IPS-15b (cell line): ENCODE measurements around the gene SH3PXD2B.

ENCODE experiments used
- H3K27me3 ChIP-seq: one replicate; pipeline ENCODE4 v1.6.1; 2013; ENCODE audit warnings: low read length; ENCODE audit not compliant: control insufficient read depth, insufficient read depth
- H3K36me3 ChIP-seq: one replicate; pipeline ENCODE4 v1.6.1; 2013; ENCODE audit warnings: low read length; ENCODE audit not compliant: control insufficient read depth, insufficient read depth
- H3K4me1 ChIP-seq: one replicate; pipeline ENCODE4 v1.6.1; 2013; ENCODE audit warnings: mild to moderate bottlenecking, low read length; ENCODE audit not compliant: control insufficient read depth, insufficient read depth
- H3K4me3 ChIP-seq: one replicate; pipeline ENCODE4 v1.5.1; 2013; ENCODE audit warnings: low read depth, low read length
- H3K9ac ChIP-seq: one replicate; pipeline ENCODE4 v1.6.1; 2013; ENCODE audit warnings: low read depth, mild to moderate bottlenecking, low read length
- H3K9me3 ChIP-seq: one replicate; pipeline ENCODE4 v1.6.1; 2013; ENCODE audit warnings: mild to moderate bottlenecking, low read length; ENCODE audit not compliant: control insufficient read depth, insufficient read depth

SH3PXD2B gene

DNA sequence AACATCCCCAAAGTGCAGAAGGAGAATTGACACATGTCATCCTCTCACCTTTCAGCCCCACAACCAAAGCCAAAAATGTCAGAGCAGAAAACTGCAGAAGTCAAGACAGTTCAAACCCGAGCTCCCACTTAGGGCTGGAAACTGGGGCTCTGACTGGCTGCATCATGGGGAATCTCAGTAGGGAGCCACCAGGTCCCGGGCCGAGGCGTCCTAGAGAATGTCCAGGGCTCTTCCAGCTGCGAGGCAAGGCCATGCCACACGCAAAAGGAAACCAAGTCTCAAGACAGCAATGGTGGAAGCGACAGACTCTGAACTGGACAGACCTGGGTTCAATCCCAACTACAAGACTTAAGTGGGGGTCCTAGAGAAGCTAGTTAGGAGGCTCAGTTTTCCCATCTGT, 13.8 kb downstream of the SH3PXD2B start:
- Histone ChIP-seq H3K4me3 (no peak overlapping the region), H3K36me3 (no peaks in the 10 kb centered on the region), H3K27me3 (no peaks in the 10 kb centered on the region), H3K9me3 (no peaks in the 10 kb centered on the region), H3K9ac (no peak overlapping the region), H3K4me1 (no peaks in the 10 kb centered on the region)

DNA sequence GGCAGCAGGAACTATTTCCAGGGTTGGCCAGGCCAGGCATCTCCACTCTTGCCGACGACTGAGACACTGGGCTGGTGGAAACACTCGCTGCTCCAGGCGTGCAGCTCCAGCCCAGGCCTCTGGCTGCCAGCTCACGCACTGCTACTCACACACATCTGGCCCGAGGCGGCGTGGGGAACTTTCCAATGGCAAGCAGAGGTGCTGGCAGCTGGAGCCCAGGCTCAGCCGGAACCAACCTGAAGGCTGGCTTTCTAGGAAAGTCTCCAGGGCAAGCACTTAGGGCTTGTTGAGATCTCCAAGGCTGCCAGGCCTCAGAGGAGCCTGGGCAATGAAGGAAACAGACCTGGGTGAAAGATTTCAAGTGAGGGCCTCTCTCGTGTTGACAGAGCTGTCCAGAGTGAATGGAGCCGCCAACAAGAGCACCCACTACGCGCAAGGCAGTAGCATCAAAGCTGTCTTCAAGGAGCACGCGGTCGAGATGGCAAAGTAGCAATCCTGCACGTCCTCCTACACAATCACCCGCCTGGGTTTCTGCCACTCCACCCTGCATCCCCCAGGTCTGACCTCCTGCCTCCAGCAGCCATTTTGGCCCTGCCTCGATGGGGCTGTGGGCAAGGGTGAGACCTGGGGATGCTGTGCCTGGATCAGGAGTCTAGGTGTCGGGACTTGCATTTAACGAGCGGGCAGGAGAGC, 14.4 kb downstream of the SH3PXD2B start:
- no peaks in the 10 kb centered on the region for H3K4me1 ChIP-seq

DNA sequence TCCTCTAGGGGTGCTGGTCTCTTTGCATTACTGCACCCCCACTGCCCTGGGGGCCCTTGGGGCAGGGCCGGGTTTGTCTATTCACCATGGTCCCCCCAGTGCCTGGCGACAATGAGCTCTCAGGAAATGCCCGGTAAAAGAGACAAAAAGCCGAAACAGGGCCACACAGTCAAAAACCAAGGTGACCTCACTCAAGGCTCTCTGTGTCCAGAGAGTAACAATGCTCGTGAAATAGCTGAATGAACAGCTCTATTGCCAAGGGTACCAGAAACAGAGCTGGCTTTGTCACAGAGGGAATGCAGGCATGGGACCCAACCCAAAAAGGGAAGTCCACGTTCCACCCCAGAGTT, 16.0 kb downstream of the SH3PXD2B start:
- Histone ChIP-seq H3K4me1 (no peaks in the 10 kb centered on the region), H3K4me3 (no peak overlapping the region), H3K9me3 (no peaks in the 10 kb centered on the region), H3K27me3 (no peaks in the 10 kb centered on the region), H3K9ac (no peak overlapping the region), H3K36me3 (no peaks in the 10 kb centered on the region)

More for the DNA sequence above, 14.4 kb downstream of the SH3PXD2B start:
- no peak overlapping the region for H3K4me3 ChIP-seq
- no peaks in the 10 kb centered on the region for H3K36me3 ChIP-seq
- no peaks in the 10 kb centered on the region for H3K27me3 ChIP-seq
- H3K9ac ChIP-seq, result no peak overlapping the region
- H3K9me3 ChIP-seq, result no peaks in the 10 kb centered on the region

DNA sequence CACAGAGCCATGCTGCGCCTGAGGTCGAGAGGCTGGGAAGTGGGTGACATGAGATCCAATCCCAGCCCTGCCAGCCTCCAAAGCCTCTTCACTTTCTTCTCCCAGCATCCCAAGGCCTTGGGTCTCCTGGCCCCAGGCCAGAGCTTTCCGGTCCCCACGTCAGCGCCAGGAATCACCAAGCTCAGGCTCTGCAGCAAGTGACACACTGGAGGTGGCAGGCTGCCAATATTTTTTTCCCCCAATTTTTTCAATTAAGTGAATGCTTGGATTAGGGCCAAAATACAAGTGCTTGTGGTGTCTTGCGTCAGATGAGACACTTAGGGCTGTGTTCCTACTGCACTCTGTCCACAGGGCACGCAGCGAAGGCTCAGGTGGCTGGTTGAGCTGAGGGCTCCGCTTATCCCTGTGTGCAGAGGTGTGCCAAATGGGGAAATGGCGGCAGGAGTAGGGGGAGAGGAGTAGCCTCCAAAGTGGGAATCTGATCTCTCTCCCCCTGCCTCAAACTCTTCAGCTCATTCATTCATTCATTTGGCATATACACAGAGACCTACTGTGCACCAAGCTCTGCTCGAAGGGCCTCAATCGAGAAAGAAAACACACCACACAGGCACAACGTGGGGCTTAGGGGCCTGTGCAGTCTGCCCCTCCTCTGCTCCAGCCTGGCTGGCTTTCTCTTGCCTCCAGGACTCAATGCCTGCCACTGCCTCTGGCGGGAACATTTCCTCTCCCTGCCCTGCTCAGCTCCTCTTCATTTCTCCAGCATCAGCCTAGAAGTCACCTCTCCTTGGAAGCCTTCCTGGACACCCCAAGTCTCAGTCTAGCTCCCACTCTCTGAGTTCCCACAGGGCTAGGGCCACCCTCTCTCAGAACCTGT, 16.6 kb downstream of the SH3PXD2B start:
- Histone ChIP-seq H3K27me3 (no peaks in the 10 kb centered on the region), H3K4me1 (no peaks in the 10 kb centered on the region), H3K9me3 (no peaks in the 10 kb centered on the region), H3K9ac (no peak overlapping the region), H3K4me3 (no peak overlapping the region), H3K36me3 (no peaks in the 10 kb centered on the region)

DNA sequence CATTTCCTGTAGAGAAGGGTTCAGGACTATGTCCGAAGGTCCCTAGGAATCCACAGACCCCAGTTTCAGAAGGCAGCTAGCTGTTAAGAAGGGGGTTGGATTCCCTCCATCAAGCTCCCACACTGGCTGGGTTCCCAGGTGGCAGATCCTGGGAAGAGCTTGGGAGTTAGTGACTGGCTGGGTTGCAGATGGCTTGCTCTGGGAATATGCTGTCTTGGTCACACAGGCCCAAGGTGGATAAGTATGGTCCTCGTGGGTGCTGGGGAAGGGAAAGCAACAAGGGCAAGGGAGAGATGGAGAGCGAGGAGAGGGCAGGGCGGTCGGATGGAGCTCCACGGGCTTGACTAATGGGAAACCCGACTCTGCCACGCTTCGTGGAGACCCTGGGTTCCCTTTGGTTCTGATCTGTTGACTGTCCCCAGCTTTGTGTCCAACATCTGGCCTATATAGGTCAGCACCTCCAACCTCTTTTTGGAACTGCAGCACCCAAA, 17.4 kb downstream of the SH3PXD2B start:
- no peaks in the 10 kb centered on the region for H3K4me1 ChIP-seq

DNA sequence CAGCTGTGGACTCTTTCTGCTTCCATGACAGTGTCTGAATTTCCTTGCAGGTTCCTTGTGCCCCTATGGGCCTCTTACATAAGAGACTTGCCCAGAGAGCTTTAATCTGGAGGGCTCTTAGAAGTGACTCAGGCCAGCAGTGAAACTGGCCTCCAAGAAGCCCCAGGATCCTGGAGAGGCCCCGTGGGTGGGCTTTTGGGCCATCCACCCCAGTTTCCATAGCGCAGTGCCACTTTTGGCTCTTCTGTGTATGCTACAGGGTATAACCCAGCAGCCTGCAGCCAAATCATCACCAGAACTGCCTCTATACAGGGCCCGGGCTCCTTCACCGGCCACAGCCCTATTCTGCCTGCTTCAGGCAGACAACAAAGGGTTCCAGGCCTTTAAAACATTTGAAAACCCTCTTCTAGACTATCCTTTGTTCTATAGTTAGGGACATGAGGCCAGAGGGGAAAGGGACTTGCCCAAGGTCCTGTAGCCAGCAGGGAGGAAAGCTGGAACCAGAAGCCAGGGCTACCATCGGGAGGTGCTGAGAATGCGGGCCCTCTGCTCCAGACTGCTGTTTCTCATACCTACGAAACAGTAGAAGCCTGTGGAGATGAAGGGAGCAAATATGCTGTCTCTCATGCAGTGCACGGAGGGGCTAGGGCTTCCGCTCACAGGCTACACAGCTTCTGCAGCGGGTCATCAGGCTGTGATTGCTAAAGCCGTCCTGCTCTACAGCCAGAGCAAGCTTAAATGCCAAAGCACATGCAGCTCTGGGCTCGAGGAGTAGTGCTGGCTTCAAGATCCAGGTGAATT, 18.0 kb downstream of the SH3PXD2B start:
- no peak overlapping the region for H3K9ac ChIP-seq
- no peaks in the 10 kb centered on the region for H3K36me3 ChIP-seq
- no peaks in the 10 kb centered on the region for H3K27me3 ChIP-seq
- H3K4me1 ChIP-seq, result no peaks in the 10 kb centered on the region
- H3K4me3 ChIP-seq, result no peak overlapping the region
- no peaks in the 10 kb centered on the region for H3K9me3 ChIP-seq

More for the DNA sequence above, 17.4 kb downstream of the SH3PXD2B start:
- Histone ChIP-seq H3K9me3 (no peaks in the 10 kb centered on the region), H3K9ac (no peak overlapping the region), H3K4me3 (no peak overlapping the region), H3K36me3 (no peaks in the 10 kb centered on the region), H3K27me3 (no peaks in the 10 kb centered on the region)

DNA sequence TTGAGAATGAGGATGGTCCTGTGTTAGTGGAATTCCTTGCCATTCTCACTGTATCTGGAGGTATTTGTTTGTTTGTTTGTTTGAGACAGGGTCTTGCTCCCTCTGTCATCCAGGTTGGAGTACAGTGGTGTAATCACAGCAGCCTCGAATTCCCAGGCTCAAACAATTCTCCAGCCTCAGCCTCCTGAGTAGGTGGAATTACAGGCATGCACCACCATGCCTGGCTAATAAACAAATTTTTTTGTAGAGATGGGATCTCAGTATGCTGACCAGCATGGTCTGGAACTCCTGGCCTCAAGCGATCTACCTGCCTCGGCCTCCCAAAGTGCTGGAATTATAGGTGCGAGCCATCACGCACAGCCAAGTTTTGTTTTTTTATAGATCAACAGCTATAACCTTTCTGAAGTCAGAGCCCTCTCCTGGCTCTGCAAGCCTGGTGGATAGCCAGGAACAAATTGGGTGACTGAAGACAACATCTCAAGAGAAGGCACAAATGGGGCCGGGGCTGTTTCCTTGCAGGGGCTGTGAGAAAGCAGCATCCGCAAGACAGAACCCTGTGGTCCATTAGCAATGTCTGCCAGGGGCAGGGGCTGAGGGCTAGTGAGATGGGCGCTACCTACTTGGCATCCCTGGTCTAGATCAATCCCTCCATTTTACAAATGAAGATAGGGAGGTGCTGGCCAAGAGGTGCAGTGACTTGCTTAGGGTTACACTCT, 18.8 kb downstream of the SH3PXD2B start:
- H3K9me3 ChIP-seq, result no peaks in the 10 kb centered on the region
- H3K9ac ChIP-seq, result no peak overlapping the region
- H3K4me3 ChIP-seq, result no peak overlapping the region
- no peaks in the 10 kb centered on the region for H3K27me3 ChIP-seq
- no peaks in the 10 kb centered on the region for H3K36me3 ChIP-seq
- no peaks in the 10 kb centered on the region for H3K4me1 ChIP-seq

DNA sequence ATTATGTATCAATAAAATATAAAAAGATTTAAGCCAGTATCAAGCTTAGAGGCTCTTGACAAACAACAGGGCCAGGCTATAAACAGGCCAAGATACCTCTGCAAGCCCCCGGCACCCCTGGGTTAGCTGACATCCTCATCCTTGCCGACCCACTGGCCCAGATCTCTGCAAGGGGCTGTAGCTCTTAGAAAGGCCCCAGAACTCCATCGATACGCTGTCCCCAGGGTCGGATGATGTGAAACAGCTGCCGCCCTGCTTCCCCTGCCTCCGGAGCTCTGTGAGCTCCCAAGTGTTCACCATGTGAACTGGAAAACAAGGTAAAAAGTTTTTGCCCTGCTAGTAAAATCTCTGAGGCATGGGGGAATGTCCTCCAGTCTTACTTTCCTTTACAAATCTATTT, 20.1 kb downstream of the SH3PXD2B start:
- Histone ChIP-seq H3K27me3 (no peaks in the 10 kb centered on the region), H3K4me1 (no peaks in the 10 kb centered on the region), H3K9me3 (no peaks in the 10 kb centered on the region), H3K36me3 (no peaks in the 10 kb centered on the region), H3K4me3 (no peak overlapping the region), H3K9ac (no peak overlapping the region)

DNA sequence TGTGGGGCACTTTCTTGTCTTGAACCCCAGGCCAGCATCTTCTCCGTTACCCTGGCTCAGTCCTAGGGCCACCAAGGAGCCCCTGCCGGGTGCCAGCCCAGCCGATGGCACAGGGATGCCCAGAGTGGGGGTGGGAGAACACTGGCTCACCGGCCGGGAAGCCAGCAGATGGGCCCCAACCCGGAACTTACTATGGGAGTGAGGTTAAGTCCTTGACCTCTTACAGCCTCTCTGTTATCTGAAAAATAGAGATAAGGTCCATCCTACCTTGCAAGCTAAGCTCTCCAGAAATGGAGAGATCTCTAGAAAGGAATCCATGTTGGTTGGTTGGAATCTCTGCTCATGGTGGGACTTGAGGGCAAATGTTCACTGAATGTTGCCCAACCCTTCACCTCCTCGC, 20.8 kb downstream of the SH3PXD2B start:
- H3K27me3 ChIP-seq, result no peaks in the 10 kb centered on the region
- no peak overlapping the region for H3K4me3 ChIP-seq
- H3K9me3 ChIP-seq, result no peaks in the 10 kb centered on the region
- H3K36me3 ChIP-seq, result no peaks in the 10 kb centered on the region
- H3K4me1 ChIP-seq, result no peaks in the 10 kb centered on the region
- no peak overlapping the region for H3K9ac ChIP-seq

DNA sequence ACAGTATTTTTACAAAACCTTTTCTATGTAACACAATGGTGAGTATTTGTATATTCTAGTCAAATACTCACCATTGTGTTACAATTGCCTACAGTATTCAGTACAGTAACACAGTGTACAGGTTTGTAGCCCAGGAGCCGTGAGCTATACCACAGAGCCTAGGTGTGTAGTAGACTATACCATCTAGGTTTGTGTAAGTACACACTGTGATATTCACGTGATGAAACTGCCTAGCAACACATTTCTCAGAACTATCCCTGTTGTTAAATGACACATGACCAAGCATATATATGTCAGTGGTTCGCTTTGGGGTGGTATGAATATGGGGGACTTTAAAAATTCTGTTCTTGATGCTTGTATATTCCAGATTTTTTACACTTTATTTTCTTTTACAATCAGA, 21.3 kb downstream of the SH3PXD2B start:
- H3K36me3 ChIP-seq, result no peaks in the 10 kb centered on the region
- no peak overlapping the region for H3K9ac ChIP-seq
- H3K4me1 ChIP-seq, result no peaks in the 10 kb centered on the region
- no peaks in the 10 kb centered on the region for H3K9me3 ChIP-seq
- no peaks in the 10 kb centered on the region for H3K27me3 ChIP-seq
- H3K4me3 ChIP-seq, result no peak overlapping the region

DNA sequence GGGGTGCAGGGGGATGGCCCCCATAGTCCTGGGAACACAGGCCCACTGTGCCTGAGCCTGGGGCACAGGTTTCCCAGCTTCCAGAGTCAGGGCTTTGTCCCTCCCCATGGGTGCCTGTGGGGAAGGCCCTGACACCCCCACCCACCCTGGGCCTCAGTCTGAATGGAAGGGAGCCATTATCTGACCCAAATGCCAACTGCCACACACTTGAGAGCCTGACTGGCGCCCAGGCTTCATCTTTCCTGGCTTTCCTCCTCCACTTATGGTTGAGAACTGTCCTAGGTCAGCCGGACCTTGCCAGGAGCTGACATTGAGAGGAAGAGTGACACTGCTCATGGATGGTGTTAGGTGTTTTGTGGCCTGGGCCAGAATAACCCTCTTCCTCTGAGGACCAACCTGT, 24.0 kb downstream of the SH3PXD2B start:
- H3K4me1 ChIP-seq, result no peaks in the 10 kb centered on the region
- H3K4me3 ChIP-seq, result no peak overlapping the region
- no peaks in the 10 kb centered on the region for H3K9me3 ChIP-seq
- H3K36me3 ChIP-seq, result no peaks in the 10 kb centered on the region
- H3K9ac ChIP-seq, result no peak overlapping the region
- H3K27me3 ChIP-seq, result no peaks in the 10 kb centered on the region
